ENCODE measurements around the gene DLEC1. TPM values are rescaled to one million over a fixed set of nuclear protein-coding genes. Genes with fewer than 3 reads are reported as not detected.

DLEC1 gene
- total and polyA plus RNA-seq, 7 experiments from 2014 or later, result 0.41 to 9.4 (median 5.6) TPM

DNA sequence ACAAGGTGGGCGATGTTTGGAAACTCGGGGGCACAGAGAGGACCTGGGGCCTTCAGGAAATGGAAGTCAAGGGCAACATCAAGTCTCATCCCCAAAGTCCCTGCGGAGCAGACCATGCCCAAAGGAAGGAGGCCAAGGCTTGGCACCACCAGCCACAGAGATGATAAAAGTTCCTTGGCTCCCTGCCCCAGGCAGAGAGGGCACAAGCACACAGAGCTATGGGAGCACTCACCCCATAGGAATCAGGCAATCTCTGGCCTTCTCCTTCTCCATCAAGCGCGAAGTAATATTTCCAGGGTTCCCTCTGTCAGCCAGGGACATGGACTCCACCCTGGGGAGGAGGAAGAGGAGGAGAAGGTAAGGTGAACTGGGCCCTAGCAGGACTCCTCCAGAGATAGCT lies 90.0 kb downstream of the DLEC1 start:
- POLR2A ChIA-PET, result interaction anchor here (1.0 to 1.4 kb wide), 2 partner anchors 8 to 36 kb away, joined by 3 to 5 read pairs; partner anchors contain the start of genes ACAA1 and OXSR1
- H3K36me3 Mint-ChIP-seq, result peaks cover 5 to 45% (median 17%) of the 10 kb centered on the region in 5 donors
- Histone ChIP-seq H3K4me1 (ENCODE audit: control insufficient read depth in 2 of 2, insufficient read depth in 2 of 2, low read length in 2 of 2) (no peaks in the 10 kb centered on the region), H3K4me3 (ENCODE audit: low read length) (no peak overlapping the region), H3K27me3 (ENCODE audit: control insufficient read depth in 2 of 2, insufficient read depth in 2 of 2, low read length in 2 of 2) (no peaks in the 10 kb centered on the region), H3K27ac (ENCODE audit: low read depth, low read length) (peak overlapping the region; percentile 26), H3K9me3 (ENCODE audit: control insufficient read depth in 2 of 3, low read length in 3 of 3) (no peaks in the 10 kb centered on the region), H3K36me3 (ENCODE audit: control insufficient read depth in 2 of 3, insufficient read depth in 3 of 3, low read length in 3 of 3) (peaks cover 23 to 98% (median 26%) of the 10 kb centered on the region in 3 experiments)
- CTCF ChIA-PET, result no interaction called here
- H3K4me3 Mint-ChIP-seq, result no peak overlapping the region
- no peak for ATAC-seq
- intact Hi-C loops (cut with micrococcal nuclease), result no loop called here
- H3K27me3 Mint-ChIP-seq, result no peaks in the 10 kb centered on the region
- H3K4me1 Mint-ChIP-seq, result peaks cover 15 to 39% (median 30%) of the 10 kb centered on the region in 7 donors
- DNase-seq, result no peak
- peak overlapping the region in 4 of 9 donors; percentile 36 to 78 (median 52) for H3K27ac Mint-ChIP-seq
- H3K9me3 Mint-ChIP-seq, result no peaks in the 10 kb centered on the region

DNA sequence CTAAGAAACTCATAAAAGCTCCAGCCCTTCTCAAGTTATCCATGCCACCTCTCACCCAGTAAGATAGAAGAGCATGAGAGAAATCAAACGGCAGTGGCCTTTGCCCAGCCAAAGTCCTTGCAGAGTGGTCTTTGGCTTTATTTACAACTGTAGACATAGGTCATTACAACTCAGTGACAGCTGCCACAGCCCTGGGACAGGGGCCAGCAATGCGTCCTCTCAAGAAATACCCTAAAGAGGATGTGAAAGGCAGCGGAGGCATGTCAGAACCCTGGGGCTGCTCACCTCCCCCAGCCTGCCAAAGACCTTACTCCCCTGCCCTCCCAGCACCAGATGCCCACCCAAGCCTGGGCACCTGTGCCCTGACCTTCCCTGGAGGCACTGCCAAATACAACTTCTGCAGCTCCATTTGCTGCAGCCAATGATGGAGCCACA lies 91.6 kb downstream of the DLEC1 start:
- ATAC-seq, result no peak
- peaks cover 24 to 52% (median 44%) of the 10 kb centered on the region in 7 donors for H3K4me1 Mint-ChIP-seq
- ChIA-PET POLR2A (no interaction called here), CTCF (no interaction called here)
- Histone ChIP-seq H3K4me1 (ENCODE audit: control insufficient read depth in 2 of 2, insufficient read depth in 2 of 2, low read length in 2 of 2) (peaks cover 6 to 7% of the 10 kb centered on the region in 2 donors), H3K27ac (ENCODE audit: low read depth, low read length) (peak overlapping the region; percentile 20), H3K4me3 (ENCODE audit: low read length) (no peak overlapping the region), H3K27me3 (ENCODE audit: control insufficient read depth in 2 of 2, insufficient read depth in 2 of 2, low read length in 2 of 2) (no peaks in the 10 kb centered on the region), H3K9me3 (ENCODE audit: control insufficient read depth in 2 of 3, low read length in 3 of 3) (no peaks in the 10 kb centered on the region), H3K36me3 (ENCODE audit: control insufficient read depth in 2 of 3, insufficient read depth in 3 of 3, low read length in 3 of 3) (peaks cover 20 to 90% (median 22%) of the 10 kb centered on the region in 3 experiments)
- H3K27ac Mint-ChIP-seq, result peak overlapping the region in 8 of 9 donors; percentile 14 to 73 (median 55)
- H3K36me3 Mint-ChIP-seq, result peaks cover 0 to 39% (median 12%) of the 10 kb centered on the region in 5 donors
- no peak overlapping the region for H3K4me3 Mint-ChIP-seq
- intact Hi-C loops (cut with micrococcal nuclease), result loop anchor here (10.0 kb wide), 3 partner anchors 924 to 1274 kb away; partner anchors contain the start of genes RPSA (in 1 of the 2), SCN11A (in 1 of the 2), SLC25A38 (in 1 of the 2) and WDR48 (in 1 of the 2)
- no peak for DNase-seq
- H3K27me3 Mint-ChIP-seq, result no peaks in the 10 kb centered on the region
- no peaks in the 10 kb centered on the region for H3K9me3 Mint-ChIP-seq

DNA sequence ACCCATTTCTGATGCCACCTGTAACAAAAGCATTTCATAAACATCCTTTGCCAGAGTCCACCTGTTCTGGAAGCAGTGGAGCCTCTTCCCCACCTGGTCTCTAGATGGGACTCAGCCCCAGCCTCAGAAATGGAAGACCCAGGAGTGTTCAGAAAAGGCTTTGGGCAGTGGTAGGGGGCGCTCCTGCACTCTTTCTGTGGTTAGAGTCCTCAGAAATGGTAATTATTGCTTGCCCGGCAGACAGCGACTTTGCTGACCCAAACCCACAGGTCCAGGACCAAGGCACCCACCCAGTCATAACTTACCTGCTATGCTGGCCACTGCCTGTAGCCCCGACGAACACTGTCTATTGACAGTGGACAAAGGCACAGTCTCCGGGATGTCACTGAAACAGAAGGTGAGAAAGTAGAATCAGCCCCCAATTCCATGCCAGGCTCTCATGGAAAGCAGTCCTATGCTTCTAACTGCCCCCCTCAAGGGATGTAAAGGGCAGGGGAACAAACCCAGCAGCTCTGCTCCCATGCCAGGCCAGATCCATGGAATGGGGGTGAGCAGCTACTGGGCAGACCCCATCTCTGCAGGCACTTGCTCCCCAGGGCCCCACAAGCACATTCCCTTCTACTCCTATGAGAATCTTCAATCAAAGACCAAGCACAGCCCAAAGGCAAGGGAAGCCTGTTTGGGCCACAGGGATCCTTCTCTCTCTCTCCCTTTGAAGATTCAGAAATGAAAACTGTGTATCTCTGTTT lies 92.8 kb downstream of the DLEC1 start:
- Histone ChIP-seq H3K4me3 (ENCODE audit: low read length) (no peak overlapping the region), H3K36me3 (ENCODE audit: control insufficient read depth in 2 of 3, insufficient read depth in 3 of 3, low read length in 3 of 3) (peaks cover 11 to 78% (median 17%) of the 10 kb centered on the region in 3 experiments), H3K4me1 (ENCODE audit: control insufficient read depth in 2 of 2, insufficient read depth in 2 of 2, low read length in 2 of 2) (peaks cover 7 to 14% of the 10 kb centered on the region in 2 donors), H3K27me3 (ENCODE audit: control insufficient read depth in 2 of 2, insufficient read depth in 2 of 2, low read length in 2 of 2) (no peaks in the 10 kb centered on the region), H3K9me3 (ENCODE audit: control insufficient read depth in 2 of 3, low read length in 3 of 3) (no peaks in the 10 kb centered on the region), H3K27ac (ENCODE audit: low read depth, low read length) (peak overlapping the region; percentile 17)
- CTCF ChIA-PET, result no interaction called here
- Mint-ChIP-seq H3K36me3 (peaks cover 0 to 37% (median 12%) of the 10 kb centered on the region in 5 donors), H3K4me3 (no peak overlapping the region), H3K9me3 (no peaks in the 10 kb centered on the region), H3K27ac (peak overlapping the region in 6 of 9 donors; percentile 18 to 95 (median 60)), H3K4me1 (peaks cover 32 to 57% (median 51%) of the 10 kb centered on the region in 7 donors), H3K27me3 (no peaks in the 10 kb centered on the region)
- DNase-seq, result no peak
- POLR2A ChIA-PET, result no interaction called here
- peak; percentile 51 for ATAC-seq
- intact Hi-C loops (cut with micrococcal nuclease), result loop anchor here (10.0 kb wide), 3 partner anchors 923 to 1273 kb away; partner anchors contain the start of genes RPSA (in 1 of the 2), SCN11A (in 1 of the 2), SLC25A38 (in 1 of the 2) and WDR48 (in 1 of the 2)

DNA sequence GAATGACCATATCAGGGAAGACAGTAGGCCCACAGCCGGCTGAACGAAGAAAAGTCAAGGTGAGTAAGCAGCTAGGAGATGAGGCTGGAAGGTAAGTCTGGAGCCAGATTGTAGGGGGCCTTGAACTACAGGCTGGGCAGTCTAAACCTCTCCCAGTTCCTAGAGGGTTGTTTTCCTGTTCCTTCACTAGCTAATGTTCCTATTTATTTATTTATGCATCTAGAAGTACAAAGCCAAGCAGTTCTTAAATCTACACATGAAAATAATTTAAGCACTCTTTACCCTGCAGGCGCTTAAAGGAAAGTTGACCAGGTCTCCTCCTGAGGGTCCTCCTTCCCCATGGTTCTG lies 94.2 kb downstream of the DLEC1 start:
- H3K4me1 ChIP-seq (ENCODE audit: control insufficient read depth in 2 of 2, insufficient read depth in 2 of 2, low read length in 2 of 2), result peaks cover 7 to 22% of the 10 kb centered on the region in 2 donors
- peak overlapping the region; percentile 17 for H3K27ac ChIP-seq (ENCODE audit: low read depth, low read length)
- H3K9me3 ChIP-seq (ENCODE audit: control insufficient read depth in 2 of 3, low read length in 3 of 3), result no peaks in the 10 kb centered on the region
- Mint-ChIP-seq H3K9me3 (no peaks in the 10 kb centered on the region), H3K27ac (peak overlapping the region in 6 of 9 donors; percentile 22 to 95 (median 58)), H3K4me3 (peak overlapping the region in 2 of 10 donors; percentile 23 to 49), H3K36me3 (peaks cover 0 to 34% (median 12%) of the 10 kb centered on the region in 5 donors), H3K4me1 (peaks cover 35 to 70% (median 51%) of the 10 kb centered on the region in 7 donors), H3K27me3 (no peaks in the 10 kb centered on the region)
- DNase-seq (no peak), ATAC-seq (no peak)
- ChIA-PET POLR2A (interaction anchor here (0.6 kb wide), 1 partner anchor 98 kb away, joined by 3 read pairs; no protein-coding TSS in a partner anchor), CTCF (no interaction called here)
- H3K27me3 ChIP-seq (ENCODE audit: control insufficient read depth in 2 of 2, insufficient read depth in 2 of 2, low read length in 2 of 2), result no peaks in the 10 kb centered on the region
- H3K36me3 ChIP-seq (ENCODE audit: control insufficient read depth in 2 of 3, insufficient read depth in 3 of 3, low read length in 3 of 3), result peaks cover 0 to 65% (median 5%) of the 10 kb centered on the region in 3 experiments
- no peak overlapping the region for H3K4me3 ChIP-seq (ENCODE audit: low read length)
- intact Hi-C loops (cut with micrococcal nuclease), result loop anchor here (10.0 kb wide), 3 partner anchors 922 to 1272 kb away; partner anchors contain the start of genes RPSA (in 1 of the 2), SCN11A (in 1 of the 2), SLC25A38 (in 1 of the 2) and WDR48 (in 1 of the 2)

DNA sequence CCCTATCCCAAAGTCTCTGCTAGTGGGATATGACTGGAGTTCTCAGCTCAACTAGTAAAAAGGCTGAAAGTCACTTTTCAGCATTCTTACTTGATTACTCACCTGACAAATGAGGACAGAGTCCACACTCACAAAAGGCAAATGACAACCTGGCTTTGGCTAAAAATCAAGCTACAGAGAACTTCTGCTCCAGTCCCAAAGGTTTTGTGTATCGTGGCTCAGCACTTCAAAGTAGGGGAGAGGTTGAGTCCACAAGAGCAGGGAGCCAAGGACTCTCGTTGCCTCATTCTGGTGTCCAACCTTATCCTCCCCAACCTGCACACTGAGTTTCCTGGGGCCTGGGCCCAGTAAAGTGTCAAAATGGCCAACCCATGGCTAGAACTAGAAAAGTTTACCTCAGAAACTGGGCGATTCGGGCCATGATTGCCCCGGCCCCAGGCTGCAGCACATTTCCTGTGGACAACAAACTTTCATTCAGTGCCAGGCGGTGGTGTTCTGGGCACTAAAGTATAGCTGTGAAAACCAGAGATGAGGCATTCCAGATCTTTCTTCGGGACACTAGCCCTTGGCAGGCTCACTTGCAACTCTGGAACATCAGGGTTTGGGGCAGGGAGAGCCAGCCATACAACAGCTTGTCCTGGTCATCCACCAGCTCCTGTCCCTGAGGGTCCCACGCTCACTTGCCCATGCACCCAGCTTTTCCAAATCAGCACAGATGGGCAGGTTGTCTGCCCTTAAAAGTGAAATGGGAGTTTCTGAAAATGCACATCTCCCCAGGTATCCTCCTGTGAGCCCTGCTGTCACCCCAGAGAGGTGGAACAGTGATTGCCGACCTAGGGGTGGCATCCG lies 94.8 kb downstream of the DLEC1 start:
- peaks cover 39 to 73% (median 51%) of the 10 kb centered on the region in 7 donors for H3K4me1 Mint-ChIP-seq
- H3K27me3 Mint-ChIP-seq, result no peaks in the 10 kb centered on the region
- CTCF ChIA-PET, result no interaction called here
- intact Hi-C loops (cut with micrococcal nuclease), result loop anchor here (10.0 kb wide), 3 partner anchors 921 to 1271 kb away; partner anchors contain the start of genes RPSA (in 1 of the 2), SCN11A (in 1 of the 2), SLC25A38 (in 1 of the 2) and WDR48 (in 1 of the 2)
- H3K27ac ChIP-seq (ENCODE audit: low read depth, low read length), result no peak overlapping the region
- ATAC-seq, result no peak
- H3K36me3 ChIP-seq (ENCODE audit: control insufficient read depth in 2 of 3, insufficient read depth in 3 of 3, low read length in 3 of 3), result peaks cover 0 to 62% (median 5%) of the 10 kb centered on the region in 3 experiments
- H3K9me3 ChIP-seq (ENCODE audit: control insufficient read depth in 2 of 3, low read length in 3 of 3), result no peaks in the 10 kb centered on the region
- H3K4me1 ChIP-seq (ENCODE audit: control insufficient read depth in 2 of 2, insufficient read depth in 2 of 2, low read length in 2 of 2), result peaks cover 7 to 23% of the 10 kb centered on the region in 2 donors
- peak in 1 of 9 donors; percentile 16 for DNase-seq
- H3K4me3 ChIP-seq (ENCODE audit: low read length), result no peak overlapping the region
- no peaks in the 10 kb centered on the region for H3K27me3 ChIP-seq (ENCODE audit: control insufficient read depth in 2 of 2, insufficient read depth in 2 of 2, low read length in 2 of 2)
- POLR2A ChIA-PET, result interaction anchor here (0.6 to 0.9 kb wide), 3 partner anchors 11 to 98 kb away, joined by 3 read pairs; partner anchors contain the start of gene OXSR1
- H3K27ac Mint-ChIP-seq, result peak overlapping the region in 8 of 9 donors; percentile 13 to 95 (median 67)
- peak overlapping the region in 5 of 10 donors; percentile 1 to 55 (median 15) for H3K4me3 Mint-ChIP-seq
- H3K9me3 Mint-ChIP-seq, result no peaks in the 10 kb centered on the region
- H3K36me3 Mint-ChIP-seq, result peaks cover 0 to 33% (median 12%) of the 10 kb centered on the region in 5 donors

All from naive thymus-derived CD4-positive, alpha-beta T cell (primary cell).